Mesenchymal stem cell (in vitro differentiated cells and primary cell): ENCODE measurements around the gene PBX4.

ENCODE experiments used
- DNase-seq: peaks from one replicate; pipeline ENCODE4 v3.0.0-alpha.2; 2013
- H2AFZ ChIP-seq: one replicate; pipeline ENCODE4 v1.6.1; 2013; ENCODE audit warnings: low read depth, mild to moderate bottlenecking, control low read depth, inconsistent platforms, low read length, moderate library complexity
- H2AK5ac ChIP-seq: 2 replicates; pipeline ENCODE4 v1.6.1; 2013; ENCODE audit warnings: low read length, moderate library complexity, mild to moderate bottlenecking, inconsistent platforms; ENCODE audit not compliant: severe bottlenecking
- H2BK120ac ChIP-seq: one replicate; pipeline ENCODE4 v1.6.1; 2013; ENCODE audit warnings: low read depth, mild to moderate bottlenecking, inconsistent platforms, low read length, moderate library complexity
- H2BK12ac ChIP-seq, 2 experiments: one replicate each; pipeline ENCODE4 v1.6.1; 2013; ENCODE audit warnings: inconsistent platforms in 2 of 2, low read length in 2 of 2, mild to moderate bottlenecking in 2 of 2, moderate library complexity in 2 of 2, control low read depth in 1 of 2
- H2BK15ac ChIP-seq: one replicate; pipeline ENCODE4 v1.6.1; 2013; ENCODE audit warnings: mild to moderate bottlenecking, low read depth, inconsistent platforms; ENCODE audit not compliant: poor library complexity, severe bottlenecking
- H2BK5ac ChIP-seq: 2 replicates; pipeline ENCODE4 v1.6.1; 2013; ENCODE audit warnings: low read depth, mild to moderate bottlenecking, low read length, control low read depth, inconsistent platforms; ENCODE audit not compliant: poor library complexity, severe bottlenecking
- H3K14ac ChIP-seq, 2 experiments: one replicate each; pipeline ENCODE4 v1.6.1; 2013; ENCODE audit warnings: inconsistent platforms in 2 of 2, low read length in 2 of 2, control low read depth in 1 of 2, mild to moderate bottlenecking in 1 of 2, moderate library complexity in 1 of 2
- H3K18ac ChIP-seq, 2 experiments: one replicate each; pipeline ENCODE4 v1.6.1; 2013; ENCODE audit warnings: inconsistent platforms in 2 of 2, low read length in 2 of 2, control low read depth in 1 of 2, low read depth in 1 of 2, mild to moderate bottlenecking in 1 of 2
- H3K23ac ChIP-seq, 2 experiments: one replicate each; pipeline ENCODE4 v1.6.1; 2013; ENCODE audit warnings: inconsistent platforms in 2 of 2, low read length in 2 of 2, mild to moderate bottlenecking in 2 of 2, moderate library complexity in 2 of 2, control low read depth in 1 of 2
- H3K27ac ChIP-seq: 2 replicates; pipeline ENCODE4 v1.5.1; 2013; ENCODE audit warnings: mild to moderate bottlenecking, moderate library complexity, low read length, control low read depth, inconsistent platforms; ENCODE audit not compliant: poor library complexity, severe bottlenecking
- H3K27me3 ChIP-seq, 2 experiments: 2 replicates each; pipeline versions ENCODE4 v1.6.1 to v1.7.0; 2013; ENCODE audit warnings: low read length in 2 of 2, mild to moderate bottlenecking in 2 of 2, moderate library complexity in 2 of 2, control low read depth in 1 of 2, inconsistent platforms in 1 of 2; ENCODE audit not compliant: control insufficient read depth in 1 of 2, insufficient read depth in 1 of 2
- H3K36me3 ChIP-seq, 2 experiments: 2 replicates each; pipeline versions ENCODE4 v1.6.1 to v1.7.0; 2013; ENCODE audit warnings: low read length in 2 of 2, control low read depth in 1 of 2, inconsistent platforms in 1 of 2, low read depth in 1 of 2, mild to moderate bottlenecking in 1 of 2; ENCODE audit not compliant: insufficient read depth in 2 of 2, control insufficient read depth in 1 of 2
- H3K4ac ChIP-seq, 2 experiments: one replicate each; pipeline ENCODE4 v1.6.1; 2013; ENCODE audit warnings: inconsistent platforms in 2 of 2, low read length in 2 of 2, mild to moderate bottlenecking in 2 of 2, moderate library complexity in 2 of 2, control low read depth in 1 of 2, low read depth in 1 of 2
- H3K4me1 ChIP-seq: 2 replicates; pipeline ENCODE4 v1.6.1; 2013; ENCODE audit warnings: low read depth, low read length, control low read depth; ENCODE audit not compliant: control insufficient read depth, insufficient read depth
- H3K4me2 ChIP-seq: 2 replicates; pipeline ENCODE4 v1.6.1; 2013; ENCODE audit warnings: low read length, mild to moderate bottlenecking, inconsistent platforms; ENCODE audit not compliant: poor library complexity, severe bottlenecking
- H3K4me3 ChIP-seq, 2 experiments: 2 replicates each; pipeline versions ENCODE4 v1.5.1 to v1.7.0; 2013; ENCODE audit warnings: low read length in 2 of 2, mild to moderate bottlenecking in 2 of 2, control low read depth in 1 of 2, low read depth in 1 of 2; ENCODE audit not compliant: insufficient read depth in 1 of 2
- H3K79me1 ChIP-seq: replicated peaks from 2 replicates; pipeline ENCODE4 v1.6.1; 2013; ENCODE audit warnings: mild to moderate bottlenecking, control low read depth, low read length, inconsistent platforms; ENCODE audit not compliant: poor library complexity, severe bottlenecking
- H3K9ac ChIP-seq: 2 replicates; pipeline ENCODE4 v1.7.0; 2013; ENCODE audit warnings: mild to moderate bottlenecking, low read length, moderate library complexity
- H3K9me3 ChIP-seq: 2 replicates; pipeline ENCODE4 v1.7.0; 2013; ENCODE audit warnings: mild to moderate bottlenecking, low read length; ENCODE audit not compliant: control insufficient read depth
- H4K8ac ChIP-seq: one replicate; pipeline ENCODE4 v1.6.1; 2013; ENCODE audit warnings: inconsistent platforms, mild to moderate bottlenecking, low read length, moderate library complexity
- H4K91ac ChIP-seq: one replicate; pipeline ENCODE4 v1.6.1; 2013; ENCODE audit warnings: mild to moderate bottlenecking, low read length, inconsistent platforms
- WGBS: methylation state at CpG from one replicate; pipeline ENCODE4 v1.1.7; 2013; ENCODE audit warnings: mixed read lengths; 5-methylcytosine and 5-hydroxymethylcytosine counted together

The PBX4 gene

GRCh38 chr19:19520989-19521388, 97.5 kb downstream of the PBX4 start:
- Histone ChIP-seq H3K4ac (no peak overlapping the region), H3K9ac (no peak overlapping the region), H2BK12ac (no peak overlapping the region), H3K27ac (no peak overlapping the region), H4K91ac (no peak overlapping the region), H3K14ac (no peak overlapping the region), H2BK120ac (no peak overlapping the region), H4K8ac (no peak overlapping the region), H2AFZ (no peak overlapping the region), H3K27me3 (no peaks in the 10 kb centered on the region), H2AK5ac (no peak overlapping the region), H3K18ac (no peak overlapping the region), H3K23ac (no peak overlapping the region), H2BK15ac (no peak overlapping the region), H3K4me2 (no peak overlapping the region), H3K4me1 (peaks cover 11% of the 10 kb centered on the region), H3K79me1 (peaks cover 36% of the 10 kb centered on the region), H3K9me3 (no peaks in the 10 kb centered on the region), H3K4me3 (no peak overlapping the region), H3K36me3 (peaks cover 23 to 36% of the 10 kb centered on the region in 2 experiments), H2BK5ac (no peak overlapping the region)
- WGBS = 95% methylated on average over 1 of the region's 6 CpGs
- no peak for DNase-seq

GRCh38 chr19:19517235-19517619, 101.3 kb downstream of the PBX4 start:
- Histone ChIP-seq H4K91ac (no peak overlapping the region), H3K27me3 (no peaks in the 10 kb centered on the region), H3K4me1 (peaks cover 14% of the 10 kb centered on the region), H3K79me1 (peaks cover 30% of the 10 kb centered on the region), H2BK15ac (no peak overlapping the region), H2AK5ac (no peak overlapping the region), H3K36me3 (peaks cover 17 to 27% of the 10 kb centered on the region in 2 experiments), H4K8ac (no peak overlapping the region), H3K9me3 (peaks cover 3% of the 10 kb centered on the region), H3K4me3 (peak overlapping the region in 1 of 2 experiments; percentile 98), H2BK120ac (no peak overlapping the region), H2BK12ac (no peak overlapping the region), H3K4me2 (peak overlapping the region; percentile 6), H3K27ac (no peak overlapping the region), H2BK5ac (no peak overlapping the region), H3K9ac (peak overlapping the region; percentile 97), H3K23ac (no peak overlapping the region), H3K14ac (no peak overlapping the region), H2AFZ (no peak overlapping the region), H3K4ac (no peak overlapping the region), H3K18ac (no peak overlapping the region)
- no peak for DNase-seq
- WGBS = over 99% methylated on average over 8 of the region's 10 CpGs

GRCh38 chr19:19515642-19516519, 102.6 kb downstream of the PBX4 start, which contains the start of gene NDUFA13:
Gene NDUFA13, plus strand, starts transcription at chr19:19516225. Its CDS starts 14 bp downstream, at chr19:19516239.
- H3K23ac ChIP-seq = no peak within 1 kb of the TSS
- WGBS = 13% methylated on average over 60 of the region's 61 CpGs
- H2BK12ac ChIP-seq = no peak within 1 kb of the TSS
- H3K9ac ChIP-seq = peak within 1 kb of the TSS; percentile 97
- peak within 1 kb of the TSS; percentile 14 for H2AK5ac ChIP-seq
- H3K4me1 ChIP-seq = peaks cover 14% of the 10 kb centered on the region
- H3K36me3 ChIP-seq = peaks cover 15 to 27% of the 10 kb centered on the region in 2 experiments
- peak within 1 kb of the TSS; percentile 87 to 95 for H3K18ac ChIP-seq
- no peak within 1 kb of the TSS for H2BK5ac ChIP-seq
- peak within 1 kb of the TSS; percentile 73 for H2BK120ac ChIP-seq
- H3K27ac ChIP-seq = peak within 1 kb of the TSS; percentile 25
- peak within 1 kb of the TSS; percentile 61 for H2BK15ac ChIP-seq
- no peaks in the 10 kb centered on the region for H3K27me3 ChIP-seq
- peak within 1 kb of the TSS; percentile 89 for H3K4me2 ChIP-seq
- H3K79me1 ChIP-seq = peaks cover 28% of the 10 kb centered on the region
- peak; percentile 95 for DNase-seq
- H3K4me3 ChIP-seq = peak within 1 kb of the TSS; percentile 75 to 98
- H3K9me3 ChIP-seq = peaks cover 3% of the 10 kb centered on the region
- peak within 1 kb of the TSS; percentile 99 for H4K8ac ChIP-seq
- peak within 1 kb of the TSS in 1 of 2 experiments; percentile 80 for H3K14ac ChIP-seq
- H2AFZ ChIP-seq = peak within 1 kb of the TSS; percentile 33
- peak within 1 kb of the TSS; percentile 77 for H4K91ac ChIP-seq
- H3K4ac ChIP-seq = peak within 1 kb of the TSS; percentile 95

GRCh38 chr19:19514881-19515641, 103.4 kb downstream of the PBX4 start, which contains the start of gene TSSK6:
Gene TSSK6, minus strand, starts transcription at chr19:19515548. Its CDS starts 121 bp downstream, at chr19:19515427.
- Histone ChIP-seq H4K91ac (peak within 1 kb of the TSS; percentile 77), H2BK15ac (peak within 1 kb of the TSS; percentile 61), H2BK12ac (no peak within 1 kb of the TSS), H3K36me3 (peaks cover 8 to 26% of the 10 kb centered on the region in 2 experiments), H2BK120ac (peak within 1 kb of the TSS; percentile 73), H2BK5ac (no peak within 1 kb of the TSS), H3K4me3 (peak within 1 kb of the TSS; percentile 75 to 98), H2AK5ac (peak within 1 kb of the TSS; percentile 14), H3K9me3 (peaks cover 3% of the 10 kb centered on the region), H3K79me1 (peaks cover 23% of the 10 kb centered on the region), H3K9ac (peak within 1 kb of the TSS; percentile 97), H3K18ac (peak within 1 kb of the TSS; percentile 87 to 95), H3K4me2 (peak within 1 kb of the TSS; percentile 89), H3K14ac (peak within 1 kb of the TSS in 1 of 2 experiments; percentile 80), H3K23ac (no peak within 1 kb of the TSS), H3K27me3 (no peaks in the 10 kb centered on the region), H3K4ac (peak within 1 kb of the TSS; percentile 95), H4K8ac (peak within 1 kb of the TSS; percentile 99), H3K27ac (peak within 1 kb of the TSS; percentile 25), H3K4me1 (peaks cover 14% of the 10 kb centered on the region), H2AFZ (peak within 1 kb of the TSS; percentile 33)
- no peak for DNase-seq
- 97% methylated on average over 74 of the region's 74 CpGs for WGBS
